ENCODE results near the gene SELE.
"Not testable (repeated sequence)": the region's sequence is repeated elsewhere in the genome, so short reads cannot be mapped to it uniquely, and the experiment has no call there.

SELE gene

GRCh38 chr1:169723763-169724162 is 10.1 kb downstream of the SELE start:
- no peak for DNase-seq

GRCh38 chr1:169722779-169723178 is 11.1 kb downstream of the SELE start:
- DNase-seq: no peak

GRCh38 chr1:169715100-169715499 is 18.8 kb downstream of the SELE start:
- DNase-seq: not testable (repeated sequence)

DNA sequence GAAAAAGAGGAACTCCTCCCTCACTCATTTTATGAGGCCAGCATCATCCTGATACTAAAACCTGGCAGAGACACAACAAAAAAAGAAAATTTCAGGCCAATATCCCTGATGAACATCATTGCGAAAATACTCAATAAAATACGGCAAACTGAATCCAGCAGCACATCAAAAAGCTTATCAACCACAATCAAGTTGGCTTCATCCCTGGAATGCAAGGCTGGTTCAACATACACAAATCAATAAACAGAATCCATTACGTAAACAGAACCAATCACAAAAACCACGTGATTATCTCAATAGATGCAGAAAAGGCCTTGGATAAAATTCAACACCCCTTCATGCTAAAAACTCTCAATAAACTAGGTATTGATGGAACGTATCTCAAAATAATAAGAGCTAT is 20.8 kb downstream of the SELE start:
- not testable (repeated sequence) for DNase-seq

- no peak for DNase-seq
These were observed 21.6 kb downstream of the SELE start for GRCh38 chr1:169712309-169712631.

DNA sequence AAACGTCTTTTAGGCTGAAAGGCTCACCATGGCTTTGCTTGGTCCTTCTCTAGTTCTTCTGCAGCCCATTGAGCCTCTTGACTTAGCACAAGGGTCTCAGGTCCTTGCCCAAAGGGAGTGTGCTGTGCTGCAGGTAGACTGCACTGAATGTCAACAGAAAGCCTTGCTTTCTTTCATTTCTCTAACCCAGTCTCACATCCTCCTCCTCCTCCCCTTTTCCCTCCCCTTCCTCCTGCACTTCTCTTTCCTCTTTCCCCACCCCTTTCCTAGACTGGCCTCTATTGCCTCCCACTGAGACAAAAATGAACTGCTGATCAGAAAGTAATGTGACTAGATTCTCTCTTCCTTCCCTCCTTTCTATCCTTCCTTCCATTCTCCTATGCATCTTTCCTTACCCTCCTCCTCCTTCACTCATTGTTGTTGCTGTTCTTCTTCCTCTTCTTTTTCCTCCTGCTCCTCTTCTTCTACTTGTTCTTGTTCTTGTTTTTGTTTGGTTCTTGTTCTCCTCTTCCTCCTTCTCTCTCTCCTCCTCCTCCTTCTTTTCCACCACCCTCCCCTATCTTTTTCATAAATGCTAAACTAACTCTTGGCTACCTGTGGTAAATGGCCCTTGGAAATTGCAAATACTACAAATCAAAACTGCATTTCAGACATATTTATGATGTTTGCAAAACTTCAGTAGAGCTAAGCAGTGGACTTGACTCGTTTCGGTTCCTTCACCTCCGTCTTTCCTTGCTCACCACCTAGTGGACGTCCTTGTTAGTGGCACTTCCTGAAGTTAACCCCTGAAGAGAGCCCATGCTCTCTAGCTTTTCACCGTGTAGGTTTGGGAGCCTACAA is 22.2 kb downstream of the SELE start, which contains the start of gene SELL:
TSS of gene SELL (minus strand) at position 152 of the 840 bp plus-strand sequence. CDS start at position 30, 122 bp downstream.
- DNase-seq: peak; percentile 42 to 57

GRCh38 chr1:169708647-169709046 is 25.2 kb downstream of the SELE start:
- DNase-seq: no peak

GRCh38 chr1:169707912-169708604 is 25.8 kb downstream of the SELE start:
- no peak for DNase-seq

DNA sequence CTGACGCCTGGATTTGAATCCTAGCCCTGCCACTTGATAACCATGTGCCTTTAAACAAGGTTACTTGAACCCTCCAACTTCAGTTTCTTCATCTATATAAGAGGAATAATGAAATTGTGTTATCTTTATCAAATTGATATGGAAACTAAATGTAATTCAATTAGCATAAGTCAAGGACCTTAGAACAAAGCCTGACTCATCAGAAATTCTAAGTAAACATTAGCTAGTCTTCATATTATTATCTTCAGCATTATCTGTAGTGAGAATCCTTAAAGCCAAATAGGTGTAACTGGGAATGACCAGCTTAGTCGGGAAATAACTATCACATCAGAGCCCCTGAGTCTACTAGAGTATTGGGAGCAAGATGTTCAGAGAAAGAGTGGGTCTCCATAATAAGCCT is 29.1 kb downstream of the SELE start:
- DNase-seq: no peak

DNA sequence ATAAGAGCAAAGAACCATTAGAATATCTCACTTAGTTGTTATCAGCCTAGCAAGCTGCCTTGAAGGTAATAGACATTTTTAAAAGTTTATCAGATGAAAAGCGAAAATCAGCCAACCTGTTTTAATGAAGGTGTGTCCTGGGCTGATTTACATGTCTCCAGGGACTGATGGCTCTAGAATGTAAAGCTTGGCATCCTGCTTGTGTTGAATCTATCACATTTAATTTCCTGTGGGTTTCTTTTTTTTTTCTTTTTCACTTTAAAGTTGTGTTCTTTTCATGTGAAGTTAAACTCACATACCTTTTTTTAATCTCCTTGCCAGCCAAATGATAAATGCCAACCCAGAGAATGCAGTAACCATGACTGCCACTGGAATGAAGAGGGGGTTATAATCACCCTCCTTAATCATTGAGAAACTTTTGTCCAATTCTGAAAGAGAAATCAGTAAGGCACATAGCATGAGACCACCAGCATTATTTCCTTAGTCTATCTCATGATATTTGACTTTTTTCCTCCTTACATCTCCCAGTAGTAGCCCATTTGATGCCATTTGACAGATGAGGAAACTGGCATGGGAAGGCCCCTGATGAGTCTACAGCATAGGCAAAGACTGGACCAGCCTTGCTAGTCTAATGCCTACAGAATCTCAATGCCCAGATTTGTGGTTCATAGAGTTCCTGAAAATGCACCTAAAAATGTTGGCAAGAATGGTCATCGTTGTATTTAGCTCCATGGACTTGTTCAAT is 32.4 kb downstream of the SELE start:
- DNase-seq: no peak

- no peak for DNase-seq
These were observed 34.2 kb downstream of the SELE start for GRCh38 chr1:169699707-169700106.

DNA sequence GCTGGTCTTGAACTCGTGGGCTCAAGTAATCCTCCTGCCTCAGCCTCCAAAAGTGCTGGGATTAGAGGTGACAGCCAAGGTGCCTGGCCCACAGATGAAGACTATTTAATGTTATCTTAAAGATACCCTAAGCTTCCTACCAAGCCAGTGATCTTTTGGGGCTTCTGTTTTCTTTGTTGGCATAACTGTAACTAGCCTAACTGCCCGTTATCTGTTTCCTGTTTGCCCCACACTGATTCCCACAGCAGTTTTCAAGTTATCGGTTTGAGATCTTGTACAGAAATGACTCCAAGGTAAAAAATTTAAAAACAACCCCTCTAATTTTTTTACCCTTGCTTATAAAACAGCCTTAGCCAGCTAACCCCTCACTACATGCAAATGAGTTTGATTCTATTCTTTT is 34.9 kb downstream of the SELE start:
- no peak for DNase-seq

- no peak for DNase-seq
These were observed 36.1 kb downstream of the SELE start for GRCh38 chr1:169697755-169698154.

DNA sequence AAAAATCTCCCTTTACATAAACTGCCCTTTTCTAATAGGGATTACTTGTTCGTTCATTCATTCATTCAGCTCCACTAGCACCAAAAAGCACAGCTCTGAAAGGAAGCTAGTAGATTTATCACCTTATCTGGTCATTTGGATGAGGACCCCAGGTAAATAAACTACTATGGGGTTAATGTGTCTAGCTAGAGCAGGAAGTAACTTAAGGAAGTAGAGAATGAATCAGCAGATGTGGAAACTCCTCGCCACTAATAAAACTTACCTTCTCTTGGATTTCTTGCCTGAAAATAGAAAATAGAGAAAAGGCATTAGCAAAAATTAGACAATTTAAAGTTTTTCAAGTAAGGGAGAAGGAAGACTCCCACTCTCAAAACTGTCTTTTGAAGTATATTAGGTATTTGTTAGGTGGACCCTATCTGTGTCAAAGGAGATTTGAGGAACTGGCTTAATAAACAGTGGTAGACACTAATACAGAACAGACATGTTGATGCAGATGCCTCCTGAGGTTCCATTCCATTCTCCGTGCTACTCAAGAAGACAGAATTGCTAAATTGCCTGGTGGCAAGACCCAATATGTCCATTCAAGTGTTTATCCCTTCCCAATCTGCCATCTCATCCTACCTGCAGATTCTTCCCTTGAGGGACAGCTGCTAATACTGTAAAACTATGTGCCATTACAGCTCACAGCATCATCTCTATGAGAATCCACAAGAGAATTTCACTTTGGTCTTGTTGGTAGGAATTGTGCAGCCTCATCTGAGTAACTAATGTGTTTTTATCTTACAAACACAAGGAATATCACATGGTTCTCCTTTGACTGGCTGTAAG is 37.4 kb downstream of the SELE start:
- DNase-seq: no peak

- DNase-seq: no peak
These were observed 39.4 kb downstream of the SELE start for GRCh38 chr1:169694304-169695075.

- no peak for DNase-seq
These were observed 41.0 kb downstream of the SELE start for GRCh38 chr1:169692756-169693460.

GRCh38 chr1:169690489-169690888 is 43.4 kb downstream of the SELE start:
- no peak for DNase-seq

DNA sequence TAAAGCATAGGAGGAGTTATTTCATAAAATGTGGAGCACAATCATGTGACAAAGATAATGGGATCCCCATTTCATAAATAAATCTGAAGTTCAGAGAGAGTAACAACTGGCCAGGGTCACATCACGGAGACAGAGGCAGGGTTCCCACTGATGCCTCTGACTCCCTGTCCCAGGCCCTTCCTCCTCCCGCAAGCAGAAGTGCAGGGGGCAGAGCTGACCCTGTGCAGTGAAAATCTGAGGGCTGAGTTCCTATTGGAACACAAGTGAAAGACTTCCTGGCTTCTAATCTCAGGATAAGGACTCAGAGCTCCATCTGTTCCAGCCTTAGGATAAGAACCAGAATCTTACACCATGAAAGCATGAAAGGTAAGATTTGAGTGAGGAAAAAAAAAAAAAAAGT is 44.5 kb downstream of the SELE start:
- no peak for DNase-seq

DNA sequence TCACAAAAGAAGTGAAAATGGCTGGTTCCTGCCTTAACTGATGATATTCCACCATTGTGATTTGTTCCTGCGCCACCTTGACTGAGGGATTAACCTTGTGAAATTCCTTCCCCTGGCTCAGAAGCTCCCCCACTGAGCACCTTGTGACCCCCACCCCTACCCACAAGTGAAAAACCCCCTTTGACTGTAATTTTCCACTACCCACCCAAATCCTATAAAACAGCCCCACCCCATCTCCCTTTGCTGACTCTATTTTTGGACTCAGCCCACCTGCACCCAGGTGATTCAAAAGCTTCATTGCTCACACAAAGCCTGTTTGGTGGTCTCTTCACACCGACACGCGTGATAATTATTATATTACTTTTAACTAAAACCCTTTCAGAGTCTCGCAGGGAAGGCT is 45.5 kb downstream of the SELE start:
- not testable (repeated sequence) for DNase-seq

- no peak for DNase-seq
These were observed 50.2 kb downstream of the SELE start for GRCh38 chr1:169683661-169684060.

DNA sequence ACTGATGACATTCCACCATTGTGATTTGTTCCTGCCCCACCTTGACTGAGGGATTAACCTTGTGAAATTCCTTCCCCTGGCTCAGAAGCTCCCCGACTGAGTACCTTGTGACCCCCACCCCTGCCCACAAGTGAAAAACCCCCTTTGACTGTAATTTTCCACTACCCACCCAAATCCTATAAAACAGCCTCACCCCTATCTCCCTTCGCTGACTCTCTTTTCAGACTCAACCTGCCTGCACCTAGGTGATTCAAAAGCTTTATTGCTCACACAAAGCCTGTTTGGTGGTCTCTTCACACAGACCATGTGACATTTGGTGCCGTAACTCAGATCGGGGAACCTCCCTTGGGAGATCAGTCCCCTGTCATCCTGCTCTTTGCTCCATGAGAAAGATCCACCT is 50.7 kb downstream of the SELE start:
- DNase-seq: not testable (repeated sequence)
